ENCODE measurements around the gene KCNB1.

The KCNB1 gene

DNA sequence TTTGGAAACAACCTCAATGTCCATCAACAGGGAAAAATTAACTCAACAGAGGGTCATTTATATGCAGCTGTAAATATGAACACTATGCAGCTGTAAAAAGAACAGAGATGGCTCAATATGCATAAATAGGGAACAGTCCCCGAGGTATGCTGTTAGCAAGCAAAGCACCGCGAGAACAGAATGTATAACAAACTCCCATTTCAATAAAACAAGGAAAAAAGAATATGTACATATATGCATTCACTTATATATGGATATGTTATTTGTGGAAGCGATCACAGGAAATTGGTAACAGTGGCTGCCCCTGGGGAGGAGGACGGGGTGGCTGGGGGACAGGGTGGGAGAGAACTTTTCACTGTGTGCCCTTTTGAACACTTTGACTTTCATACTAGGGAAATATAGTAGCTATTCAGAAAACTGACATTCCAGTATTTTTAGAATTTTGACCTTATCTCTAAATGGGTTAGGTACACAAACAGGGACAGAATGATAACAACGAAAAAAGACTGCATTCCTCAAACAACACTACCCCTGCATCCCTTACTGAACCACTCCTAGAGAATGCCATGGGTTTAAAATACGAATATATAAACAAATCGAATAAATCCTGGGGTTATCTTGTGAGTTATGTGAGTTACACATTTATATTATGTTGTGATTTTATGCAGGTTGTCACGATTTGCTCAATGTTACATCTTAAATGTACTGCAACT, 64.5 kb downstream of the KCNB1 start:
- no peak overlapping the region for H3K4me3 ChIP-seq (ENCODE audit: low read depth, low read length)
- DNase-seq (ENCODE audit: low read depth), result no peak
- TF ChIP-seq POLR2A (IDR thresholded peaks at IDR 0.05; ENCODE audit: extremely low read depth, insufficient read length) (no peak), MYC (IDR thresholded peaks at IDR 0.05; ENCODE audit: low read depth, low read length) (no peak), CTCF (IDR thresholded peaks at IDR 0.05; ENCODE audit: low read depth, low read length) (no peak)
- TF ChIP-seq, protein P1, sequence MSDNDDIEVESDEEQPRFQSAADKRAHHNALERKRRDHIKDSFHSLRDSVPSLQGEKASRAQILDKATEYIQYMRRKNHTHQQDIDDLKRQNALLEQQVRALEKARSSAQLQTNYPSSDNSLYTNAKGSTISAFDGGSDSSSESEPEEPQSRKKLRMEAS (IDR thresholded peaks at IDR 0.05; ENCODE audit: low read depth, low read length), result no peak

DNA sequence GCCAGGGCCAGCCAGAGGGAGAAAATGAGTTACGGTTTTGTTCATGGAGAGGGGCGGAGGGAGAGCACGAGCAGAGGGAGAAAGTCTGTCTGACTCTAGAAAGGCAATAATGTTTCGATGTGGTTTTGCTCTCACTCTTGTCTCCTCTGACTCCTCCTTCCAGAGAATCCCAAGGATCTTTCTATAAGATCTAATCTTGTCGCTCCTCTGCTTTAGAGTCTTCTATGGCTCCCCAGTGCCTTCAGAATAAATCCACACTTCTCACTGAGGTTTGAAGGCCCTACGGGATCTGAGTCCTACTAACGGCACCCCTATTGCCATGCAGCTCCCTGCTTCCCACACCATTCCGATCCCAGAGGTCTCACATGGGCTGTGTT, 66.8 kb downstream of the KCNB1 start:
- H3K4me3 ChIP-seq (ENCODE audit: low read depth, low read length), result no peak overlapping the region
- no peak for TF ChIP-seq CTCF (IDR thresholded peaks at IDR 0.05; ENCODE audit: low read depth, low read length)
- no peak for DNase-seq (ENCODE audit: low read depth)

- no peak overlapping the region for H3K4me3 ChIP-seq (ENCODE audit: low read depth, low read length)
- TF ChIP-seq CTCF (IDR thresholded peaks at IDR 0.05; ENCODE audit: low read depth, low read length) (no peak), MYC (IDR thresholded peaks at IDR 0.05; ENCODE audit: low read depth, low read length) (no peak), POLR2A (IDR thresholded peaks at IDR 0.05; ENCODE audit: extremely low read depth, insufficient read length) (no peak)
- TF ChIP-seq, protein P1 (IDR thresholded peaks at IDR 0.05; ENCODE audit: low read depth, low read length), result no peak
- DNase-seq (ENCODE audit: low read depth), result peak; percentile 47
Observed at GRCh38 chr20:49415005-49415667, 67.3 kb downstream of the KCNB1 start.

DNA sequence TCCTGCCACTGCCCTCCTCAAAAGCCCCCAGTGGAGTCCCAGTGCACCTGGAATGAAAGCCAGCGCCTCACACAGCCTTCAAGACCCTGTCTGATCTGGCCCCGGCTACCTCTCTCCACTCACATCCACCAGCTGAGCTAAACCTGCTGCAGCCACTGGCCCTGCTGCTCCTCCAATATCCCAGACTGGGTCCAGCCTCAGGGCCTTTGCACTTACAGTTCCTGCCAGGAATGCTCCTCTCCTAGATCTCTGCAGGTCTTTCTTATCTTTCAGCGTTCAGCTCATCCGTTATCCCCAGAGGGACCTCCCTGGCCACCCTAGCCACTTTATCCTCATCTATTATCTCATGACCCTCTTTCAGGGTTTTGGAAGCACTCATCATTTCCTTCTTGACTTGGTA, 68.8 kb downstream of the KCNB1 start:
- no peak overlapping the region for H3K4me3 ChIP-seq (ENCODE audit: low read depth, low read length)
- TF ChIP-seq, protein P1 (IDR thresholded peaks at IDR 0.05; ENCODE audit: low read depth, low read length), result no peak
- TF ChIP-seq MYC (IDR thresholded peaks at IDR 0.05; ENCODE audit: low read depth, low read length), result no peak
- no peak for TF ChIP-seq CTCF (IDR thresholded peaks at IDR 0.05; ENCODE audit: low read depth, low read length)
- TF ChIP-seq POLR2A (IDR thresholded peaks at IDR 0.05; ENCODE audit: extremely low read depth, insufficient read length), result no peak
- DNase-seq (ENCODE audit: low read depth), result no peak

DNA sequence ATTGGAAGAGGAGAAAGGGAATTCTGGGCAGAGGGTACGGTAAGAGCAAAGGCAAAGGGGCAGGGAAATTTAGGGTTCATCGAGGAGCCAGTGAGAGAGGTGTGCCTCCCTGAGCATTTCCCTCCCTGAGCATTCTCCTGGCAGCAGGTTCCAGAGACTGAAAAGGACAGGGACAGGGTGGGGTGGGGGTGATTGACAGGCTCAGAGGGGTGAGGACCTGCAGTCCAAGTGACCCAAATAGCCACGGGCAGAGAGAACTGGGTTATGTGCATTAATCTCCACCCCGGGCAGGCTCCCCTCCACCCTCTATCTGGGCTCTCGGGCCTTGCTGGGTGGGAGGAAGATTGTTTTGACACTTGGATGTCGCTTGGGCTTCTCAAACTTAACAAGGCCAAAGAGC, 69.5 kb downstream of the KCNB1 start:
- no peak overlapping the region for H3K4me3 ChIP-seq (ENCODE audit: low read depth, low read length)
- DNase-seq (ENCODE audit: low read depth), result no peak
- TF ChIP-seq MYC (IDR thresholded peaks at IDR 0.05; ENCODE audit: low read depth, low read length) (no peak), POLR2A (IDR thresholded peaks at IDR 0.05; ENCODE audit: extremely low read depth, insufficient read length) (no peak), CTCF (IDR thresholded peaks at IDR 0.05; ENCODE audit: low read depth, low read length) (no peak)
- TF ChIP-seq, protein P1 (IDR thresholded peaks at IDR 0.05; ENCODE audit: low read depth, low read length), result no peak

Measured in NB4 (cell line).